Activated CD8-positive, alpha-beta memory T cell treated with anti-CD3 and anti-CD28 coated beads for 48 hours (primary cell): ENCODE data around the gene AGBL3.

Experiments
- DNase-seq, 3 experiments: peaks; one replicate each; pipeline ENCODE4 v3.0.0-alpha.2; 2020; ENCODE audit warnings: low read depth in 2 of 3, low spot score in 2 of 3

The AGBL3 gene

DNA sequence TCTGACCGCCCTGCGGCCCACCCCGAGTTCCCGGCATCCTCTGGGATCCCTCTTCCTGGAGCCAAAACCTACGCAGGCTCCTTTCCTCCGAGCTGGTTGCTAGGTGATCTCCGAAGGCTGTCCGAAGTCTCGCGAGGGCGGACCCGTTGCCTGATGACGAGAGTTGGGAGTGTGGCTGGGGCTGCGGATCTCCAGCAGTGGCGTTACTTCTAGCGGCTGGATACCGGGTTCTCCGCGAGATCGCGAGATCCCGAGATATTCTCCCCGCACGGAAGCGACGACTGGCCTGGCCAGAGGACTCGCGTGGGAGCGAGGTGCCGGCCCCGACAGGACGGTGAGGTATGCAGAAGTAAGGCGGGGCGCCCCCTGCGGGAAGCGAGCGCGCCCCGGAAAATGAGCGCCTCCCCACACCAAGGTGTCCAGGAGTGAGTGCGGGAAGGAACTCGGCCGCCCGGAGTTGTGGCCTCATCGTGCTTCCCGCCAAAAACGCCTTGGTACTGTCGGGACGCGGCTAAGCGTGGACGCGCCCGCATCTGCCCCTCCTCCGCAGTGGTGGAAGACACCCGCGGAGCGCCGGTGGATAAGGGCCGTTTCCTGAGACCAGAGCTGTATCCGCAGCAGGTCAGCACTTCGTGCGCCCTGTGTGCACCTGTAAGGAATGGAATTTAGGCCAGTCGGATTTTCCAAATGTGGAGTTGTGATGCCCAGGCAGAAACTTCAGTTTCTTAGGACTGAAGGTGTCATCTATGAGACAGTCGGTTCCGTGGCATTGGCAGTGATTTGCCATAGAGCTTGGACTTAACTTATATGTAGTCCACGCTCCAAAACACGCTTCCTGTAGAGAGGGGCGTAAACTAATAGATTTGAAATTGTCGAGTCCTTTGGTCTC lies at the start of gene AGBL3:
Gene AGBL3 (plus strand): TSS at position 146 of the 889 bp plus-strand sequence. CDS start 1,426 bp downstream, outside the sequence.
- peak; percentile 73 to 78 (median 76) for DNase-seq

DNA sequence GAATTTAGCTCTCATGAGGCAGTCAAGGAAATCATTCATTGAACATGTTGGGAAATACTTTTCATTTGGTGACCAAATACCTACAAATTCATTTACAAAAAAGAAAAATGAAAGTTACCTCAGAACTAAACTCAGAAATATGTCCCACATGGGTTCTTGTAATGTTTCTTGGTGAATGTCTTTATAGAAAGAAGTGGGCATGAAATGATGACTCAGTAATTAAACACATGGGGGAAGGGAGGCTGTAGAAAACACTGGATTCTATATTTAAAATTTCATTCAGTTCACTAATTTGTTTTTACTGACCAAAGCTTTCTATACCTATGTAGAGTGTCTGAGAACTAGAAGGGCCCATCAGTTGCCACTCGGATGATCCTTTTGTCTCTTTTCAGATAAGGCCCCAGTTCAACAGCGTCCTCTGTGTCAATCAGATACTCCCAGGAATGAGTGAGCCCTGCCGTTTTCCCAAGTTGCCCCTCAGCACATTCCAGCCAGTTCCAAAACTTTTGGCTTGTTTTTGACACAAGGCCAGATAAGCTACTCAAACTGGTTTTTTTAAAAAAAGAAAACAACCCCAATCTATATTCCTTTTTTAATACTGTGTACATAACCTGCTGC lies 49.3 kb upstream of the AGBL3 start:
- DNase-seq: no peak

DNA sequence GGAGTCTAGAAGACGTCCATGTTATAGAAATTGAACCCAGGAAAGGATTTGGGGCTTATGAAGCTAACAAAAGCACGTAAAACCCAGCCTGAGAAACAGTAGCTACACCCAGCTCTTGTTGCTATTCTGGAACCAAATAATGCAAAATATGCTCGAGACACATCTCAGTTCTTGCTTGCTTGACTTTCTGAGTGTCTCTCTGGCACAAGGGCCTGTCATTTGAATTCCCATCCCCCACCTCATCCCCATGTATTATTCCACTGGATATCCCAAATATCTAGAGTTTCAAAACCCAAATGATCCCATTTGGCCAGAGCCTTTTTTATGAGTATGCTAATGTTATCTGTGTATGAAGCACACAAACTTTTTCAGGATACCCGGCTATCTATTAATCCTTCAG lies 48.2 kb upstream of the AGBL3 start:
- DNase-seq: no peak

DNA sequence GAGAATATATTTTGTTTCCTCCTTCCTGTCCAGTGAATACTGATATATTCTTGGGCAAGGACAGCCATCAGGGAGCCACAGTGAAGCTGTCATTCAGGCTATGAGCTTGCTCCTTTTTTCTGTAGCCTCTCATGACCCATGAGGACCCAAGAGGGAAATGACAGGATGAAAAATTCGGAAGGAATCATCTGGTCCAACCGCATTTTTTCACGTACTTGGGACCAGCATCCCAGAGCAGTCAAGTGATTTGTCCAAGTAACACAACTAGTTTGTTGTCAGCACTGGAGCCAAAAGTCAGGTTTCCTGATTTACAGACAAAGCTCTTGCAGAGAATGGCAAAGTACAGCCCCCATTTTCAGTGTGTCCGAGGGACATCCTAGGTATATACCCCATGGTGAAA lies 47.2 kb upstream of the AGBL3 start:
- no peak for DNase-seq

DNA sequence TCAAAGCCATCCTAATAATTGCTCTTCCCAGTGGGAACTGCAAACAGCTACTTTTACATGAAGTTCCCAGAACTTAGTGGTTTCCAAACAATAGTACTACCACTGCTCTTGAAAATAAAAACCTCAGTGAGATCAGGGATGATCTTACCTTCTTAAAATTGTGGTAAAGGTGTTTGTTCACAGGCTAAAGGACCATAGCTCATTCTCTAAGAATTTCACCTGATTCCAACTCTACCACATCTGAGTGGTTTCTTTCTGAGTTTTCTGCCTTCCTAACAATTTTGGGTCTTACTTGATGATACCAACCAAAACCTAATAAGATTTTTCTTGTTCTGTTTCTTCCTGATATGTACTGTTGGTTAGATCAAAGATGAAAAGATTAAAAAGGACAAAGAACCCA lies 45.6 kb upstream of the AGBL3 start:
- no peak for DNase-seq

DNA sequence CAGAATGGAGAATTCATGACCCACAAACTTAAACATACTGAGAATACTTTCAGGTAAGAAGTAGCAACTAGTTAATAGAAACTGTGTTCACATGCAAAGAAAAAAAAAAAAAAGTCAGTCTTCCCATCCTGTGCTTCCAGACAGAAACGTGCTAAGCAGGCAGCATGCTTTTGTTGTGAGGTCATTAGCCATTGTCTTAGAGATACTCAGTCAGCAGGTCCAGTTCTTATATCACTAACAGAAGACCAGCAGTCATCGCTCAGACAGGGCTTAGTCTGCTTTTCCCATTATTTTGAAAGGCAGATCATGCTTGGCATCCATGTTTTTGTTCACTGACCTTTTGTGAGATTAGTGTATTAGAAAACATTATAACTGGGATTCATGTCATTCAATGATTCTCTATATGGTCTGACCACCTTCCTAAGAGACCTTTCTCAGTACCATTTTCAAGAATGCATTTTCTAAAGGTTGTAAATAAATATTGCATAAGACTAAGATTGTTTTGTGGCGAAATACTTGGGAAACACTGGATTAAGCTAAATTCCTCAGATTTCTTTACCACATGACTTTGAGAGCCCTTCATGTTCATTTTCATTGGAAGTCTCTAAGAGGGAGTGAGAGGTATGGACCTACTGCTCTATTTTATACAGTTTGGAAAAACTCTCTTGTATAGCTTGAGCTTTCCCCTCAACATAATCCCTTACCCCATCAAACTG lies 45.0 kb upstream of the AGBL3 start:
- no peak for DNase-seq

DNA sequence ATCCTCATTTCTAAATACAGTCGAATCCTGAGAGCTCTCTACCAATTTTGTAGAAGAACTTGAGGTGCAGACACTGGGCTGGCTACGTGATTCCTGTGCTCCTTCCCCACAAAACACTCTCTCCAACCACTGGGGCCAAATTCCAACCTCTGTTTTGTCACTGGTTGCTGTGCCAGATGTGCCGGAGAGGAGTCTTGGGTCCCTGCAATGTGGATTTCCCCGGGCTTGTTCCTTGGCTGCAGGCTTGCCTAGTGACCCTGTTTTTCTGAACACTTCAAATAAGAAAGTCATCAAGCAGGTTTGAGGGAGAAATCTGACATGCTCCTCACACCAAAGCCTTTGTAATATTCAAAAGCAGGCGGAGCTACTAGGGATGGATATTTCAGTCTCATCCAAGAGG lies 44.4 kb upstream of the AGBL3 start:
- no peak for DNase-seq

DNA sequence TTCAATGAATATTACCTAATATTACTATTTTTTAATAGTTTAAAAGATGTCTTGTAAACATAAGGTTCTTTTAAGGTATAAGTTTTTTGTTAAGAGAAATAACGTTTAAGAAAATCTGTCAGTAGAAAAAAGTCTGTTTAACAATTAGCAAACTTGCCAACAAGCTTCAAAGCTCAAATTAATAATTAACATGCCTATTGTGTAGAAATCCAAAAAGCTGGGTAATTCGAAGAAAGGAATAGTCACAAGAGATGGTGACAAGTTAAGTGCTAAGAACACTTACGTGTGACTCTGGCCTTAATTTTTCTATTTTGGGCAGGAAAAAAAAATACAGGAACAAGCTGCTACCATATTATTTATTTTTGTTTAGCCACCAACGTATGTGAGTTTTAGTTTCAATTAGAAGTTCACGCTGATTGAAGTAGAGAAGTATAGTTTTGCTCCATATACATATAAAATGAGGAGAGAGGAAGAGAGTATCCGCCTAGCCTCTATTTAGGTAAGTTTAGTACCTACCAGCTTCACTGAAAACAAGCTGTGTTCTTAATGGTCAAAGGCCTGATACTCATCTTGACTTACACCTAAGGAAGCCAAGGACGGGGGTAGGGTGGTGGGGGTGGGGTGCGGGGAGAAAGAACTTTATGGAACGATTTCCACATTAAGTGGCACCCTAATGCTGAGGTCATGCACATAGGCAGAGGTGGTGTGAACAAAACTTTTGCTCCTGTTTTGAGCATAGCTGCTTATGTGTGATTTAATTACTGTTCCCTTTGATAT lies 43.4 kb upstream of the AGBL3 start:
- no peak for DNase-seq

DNA sequence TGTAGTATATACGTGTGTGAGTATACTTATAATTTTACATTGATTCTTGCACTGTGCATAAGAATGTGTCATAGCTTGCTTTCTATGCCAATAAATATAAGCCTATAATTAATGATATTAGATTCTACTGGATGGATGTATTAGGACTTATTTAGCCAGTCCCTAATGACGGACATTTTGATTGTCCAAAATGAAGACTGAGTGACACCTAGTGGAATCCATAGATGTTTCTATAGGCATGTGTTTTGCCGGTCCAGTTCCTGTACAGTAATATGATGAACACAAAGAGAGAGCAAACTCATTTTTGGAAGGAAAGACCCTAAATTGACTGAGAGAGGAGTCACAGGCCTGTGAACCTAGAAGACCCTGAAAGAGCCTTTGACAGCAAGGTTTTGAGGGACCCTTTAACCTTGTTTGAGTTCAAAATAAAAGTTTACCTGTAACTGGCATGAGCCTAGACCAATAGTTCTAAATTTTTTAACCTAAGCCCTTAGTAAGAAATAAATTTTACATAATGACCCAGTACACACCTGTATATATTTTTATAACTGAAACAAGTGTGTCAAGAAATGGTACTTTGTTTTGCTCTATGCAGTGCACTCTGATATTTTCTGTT lies 42.4 kb upstream of the AGBL3 start:
- DNase-seq: no peak

DNA sequence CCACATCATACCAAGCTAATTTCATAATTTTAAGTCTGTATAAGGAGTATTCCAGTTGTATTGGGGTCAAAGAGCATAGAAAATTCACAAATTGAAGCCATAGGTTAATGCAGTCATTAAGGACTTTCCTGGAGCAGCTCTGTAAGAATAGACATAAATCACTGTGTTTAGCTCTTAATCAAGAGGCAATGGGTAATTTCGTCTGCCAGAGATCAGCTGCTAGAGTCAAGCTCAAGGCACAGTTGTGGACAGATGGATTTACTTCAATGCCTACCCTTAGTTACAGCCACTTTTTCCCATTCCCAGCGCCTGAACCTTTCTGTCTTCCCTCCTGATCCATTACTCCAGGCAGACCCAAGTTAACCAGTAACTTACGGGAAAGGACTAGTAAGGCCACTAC lies 40.6 kb upstream of the AGBL3 start:
- DNase-seq: no peak

DNA sequence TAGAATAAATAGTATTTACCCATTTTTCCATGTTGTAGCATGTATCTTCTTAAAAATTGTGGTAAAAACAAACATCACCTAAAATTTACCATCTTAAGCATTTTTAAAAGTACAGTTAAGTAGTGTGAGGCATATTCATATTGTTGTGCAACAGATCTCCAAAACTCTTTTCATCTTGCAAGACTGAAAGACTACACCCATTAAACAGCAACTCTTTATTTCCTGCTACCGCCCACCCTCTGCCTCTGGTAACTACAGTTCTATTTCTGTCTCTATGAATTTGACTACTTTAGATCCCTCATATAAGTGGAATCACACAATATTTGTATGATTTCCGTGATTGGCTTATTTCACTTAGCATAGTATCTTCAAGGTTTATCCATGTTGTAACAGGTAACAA lies 40.0 kb upstream of the AGBL3 start:
- DNase-seq: no peak

DNA sequence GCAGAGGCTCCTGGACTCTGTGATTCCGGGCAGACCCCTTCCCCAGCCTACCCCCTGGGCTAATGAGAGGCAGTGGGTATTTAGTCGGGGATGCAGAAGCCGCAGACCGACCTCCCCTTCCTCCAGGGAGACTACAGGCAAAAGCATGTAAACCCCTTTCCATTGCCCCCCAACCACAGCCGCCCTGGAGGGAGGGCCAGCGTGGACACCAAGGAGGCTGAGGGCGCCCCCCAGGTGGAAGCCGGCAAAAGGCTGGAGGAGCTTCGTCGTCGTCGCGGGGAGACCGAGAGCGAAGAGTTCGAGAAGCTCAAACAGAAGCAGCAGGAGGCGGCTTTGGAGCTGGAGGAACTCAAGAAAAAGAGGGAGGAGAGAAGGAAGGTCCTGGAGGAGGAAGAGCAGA lies 39.0 kb upstream of the AGBL3 start:
- DNase-seq: no peak

DNA sequence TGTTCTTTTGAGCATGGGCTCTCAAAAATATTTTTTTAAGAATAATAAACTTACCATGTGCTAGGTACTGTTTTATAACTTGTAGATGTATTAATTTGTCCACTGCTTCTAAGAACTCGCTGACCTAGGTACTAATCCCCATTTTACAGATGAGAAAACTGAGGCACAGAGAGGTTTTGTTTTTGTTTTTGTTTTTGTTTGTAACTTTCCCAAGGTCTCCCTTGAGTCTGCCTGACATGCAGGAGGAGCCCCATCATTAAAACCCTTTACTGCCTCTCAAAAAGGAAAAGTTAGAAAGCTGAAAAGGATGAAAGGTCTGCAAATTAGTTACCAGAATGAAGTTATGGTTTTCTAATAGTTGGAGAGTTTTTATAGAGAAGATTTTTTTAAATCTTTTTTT lies 38.5 kb upstream of the AGBL3 start:
- DNase-seq: no peak

DNA sequence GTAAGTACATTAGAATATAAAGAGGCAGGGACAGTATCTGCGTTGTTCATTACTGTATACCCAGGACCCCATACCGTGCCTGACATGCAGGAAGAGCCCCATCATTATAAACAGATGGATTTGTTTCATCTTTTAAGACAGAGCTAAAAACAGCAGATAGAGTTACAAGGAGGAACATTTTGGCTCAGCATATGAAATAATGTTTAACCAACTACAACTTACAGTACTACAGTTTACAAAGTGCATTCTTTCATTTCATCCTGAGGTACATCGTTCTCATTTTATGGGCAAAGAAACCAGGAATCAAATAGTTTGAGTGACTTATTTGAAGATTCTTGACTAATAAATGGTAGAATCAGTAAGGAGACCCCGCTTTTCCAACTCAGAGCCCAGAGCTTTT lies 38.1 kb upstream of the AGBL3 start:
- DNase-seq: no peak

DNA sequence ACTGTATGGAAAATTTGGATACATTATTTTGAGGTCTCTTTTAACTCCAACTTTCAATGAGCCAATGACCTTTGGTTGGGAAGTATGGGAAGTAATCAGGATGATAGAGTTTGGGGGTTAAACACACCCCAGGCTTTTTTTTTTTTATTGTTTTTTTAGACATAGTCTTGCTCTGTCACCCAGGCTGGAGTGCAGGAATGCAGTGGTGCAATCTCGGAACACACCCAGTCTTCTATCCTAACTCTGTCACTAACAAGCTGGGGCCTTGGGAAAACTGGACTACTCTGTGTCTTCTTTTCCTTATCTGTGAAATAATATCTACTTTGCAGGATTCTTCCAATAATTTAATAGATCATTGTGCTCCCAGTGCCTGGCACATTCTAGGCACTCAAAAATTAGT lies 37.6 kb upstream of the AGBL3 start:
- no peak for DNase-seq

DNA sequence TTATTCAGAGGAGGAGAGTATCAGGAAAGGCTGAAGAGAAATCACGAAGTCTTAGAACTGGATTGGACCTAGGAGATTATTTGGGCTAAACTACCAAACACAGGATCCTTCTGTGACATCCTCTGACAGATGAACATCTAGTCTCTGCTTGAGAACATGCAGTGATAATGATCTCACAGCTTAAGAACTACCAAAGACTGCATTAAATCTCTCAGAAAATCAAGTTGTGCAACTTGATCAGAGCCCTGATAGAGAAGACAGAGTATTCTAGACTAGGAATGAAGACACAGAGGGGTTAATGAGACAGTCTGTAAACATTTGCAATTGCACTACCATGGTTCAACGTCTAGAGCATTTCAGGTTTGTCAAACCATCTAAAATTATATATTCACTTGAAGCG lies 37.1 kb upstream of the AGBL3 start:
- DNase-seq: no peak

DNA sequence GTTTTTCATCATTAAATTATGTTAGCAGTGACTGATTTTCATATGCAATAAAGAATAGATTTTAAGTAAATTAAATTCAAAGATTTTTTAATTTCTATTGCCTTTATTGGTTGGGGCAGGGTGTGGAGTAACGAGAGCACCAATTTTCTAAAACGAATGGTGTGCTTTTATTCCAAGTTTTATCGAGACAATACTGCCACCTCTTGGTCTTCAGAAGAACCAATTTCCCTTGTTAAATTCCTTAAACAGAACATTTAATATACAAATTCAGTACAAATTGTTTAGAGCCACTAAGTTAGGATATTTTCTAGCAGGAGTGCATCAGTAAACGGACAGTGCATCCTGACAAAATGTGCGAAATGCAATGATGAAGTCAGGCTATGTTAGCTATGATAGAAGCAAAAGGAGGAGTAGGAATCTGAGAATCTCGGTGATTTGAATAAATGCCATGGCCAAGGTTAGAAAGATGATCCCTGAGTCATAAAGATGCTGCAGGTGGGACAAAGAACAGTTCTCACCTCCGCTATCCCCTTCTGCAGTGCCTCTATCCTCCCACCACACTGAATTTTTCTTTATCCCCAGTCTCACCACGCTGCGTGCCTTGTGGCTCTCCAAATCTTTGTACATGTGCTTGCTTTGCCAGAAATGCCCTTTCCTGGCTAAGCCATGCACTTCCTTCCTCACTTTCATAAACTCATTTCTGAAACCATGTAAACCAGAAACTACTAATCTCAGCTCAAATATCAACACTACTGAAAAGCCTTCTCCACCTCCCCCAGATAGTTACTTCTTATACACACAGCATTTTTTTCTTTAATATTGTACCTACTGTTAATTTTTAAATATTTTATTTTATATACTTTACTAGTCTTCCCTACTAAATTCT lies 31.9 kb upstream of the AGBL3 start:
- no peak for DNase-seq

DNA sequence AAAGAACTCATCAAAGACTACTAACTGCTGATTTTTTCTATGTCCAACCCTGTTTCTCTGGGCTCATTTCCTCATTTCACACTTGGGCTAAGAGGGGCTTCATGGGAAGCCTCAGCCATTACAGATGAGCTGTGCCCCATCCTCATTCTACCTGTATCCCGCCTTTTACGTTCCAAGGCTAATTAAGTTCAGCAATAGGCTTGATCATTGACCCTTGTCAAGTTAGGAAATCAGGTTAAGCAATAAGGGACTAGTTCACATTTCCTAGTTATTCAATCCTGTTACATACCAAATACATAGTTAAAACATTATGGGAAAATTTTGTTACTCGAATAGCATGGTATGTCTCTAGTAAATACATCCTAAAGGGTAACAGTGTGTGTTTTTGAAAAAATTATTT lies 29.3 kb upstream of the AGBL3 start:
- no peak for DNase-seq

DNA sequence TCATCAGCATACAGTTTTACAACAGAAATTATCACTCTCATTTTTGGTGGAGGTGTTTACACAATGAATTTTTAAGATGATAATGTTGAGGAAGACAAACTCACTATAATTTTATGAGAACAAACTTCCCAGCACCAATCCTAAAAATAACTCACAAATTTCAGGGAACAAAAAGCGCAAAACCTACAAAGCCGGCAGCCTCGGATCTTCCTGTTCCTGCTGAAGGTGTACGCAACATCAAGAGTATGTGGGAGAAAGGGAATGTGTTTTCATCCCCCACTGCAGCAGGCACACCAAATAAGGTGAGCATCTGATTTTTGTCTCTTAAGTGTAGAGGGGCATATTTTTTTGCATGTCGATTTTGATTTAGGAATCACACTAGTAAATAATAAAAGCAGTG lies 26.5 kb upstream of the AGBL3 start:
- no peak for DNase-seq

DNA sequence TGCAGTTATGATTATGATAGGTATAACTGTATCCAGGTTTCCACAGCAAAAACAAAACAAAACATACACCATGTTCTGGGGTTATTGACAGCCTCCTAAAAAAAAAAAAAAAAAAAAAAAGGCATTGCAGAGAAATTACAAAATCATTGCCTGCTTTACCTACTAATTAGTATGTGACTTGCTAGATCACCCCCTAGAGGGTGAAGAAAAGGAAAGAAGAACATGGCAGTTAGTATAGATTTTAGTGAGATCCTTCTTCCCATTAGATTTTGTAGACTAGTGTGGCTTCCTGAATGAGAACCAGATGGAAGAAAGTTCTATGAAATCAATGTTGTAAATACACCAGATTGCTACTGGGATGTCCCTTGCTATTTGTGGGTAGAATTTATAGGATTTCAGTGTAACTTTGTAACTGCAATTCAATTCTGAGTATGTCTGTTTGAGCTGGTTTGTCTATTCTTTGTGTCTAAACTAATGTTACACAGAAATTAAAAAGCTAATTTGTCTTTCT lies 24.0 kb upstream of the AGBL3 start:
- DNase-seq: no peak
